Loucy (cell line): ENCODE measurements around the gene C22orf23.

Experiments used
- EZH2phosphoT487 ChIP-seq: fragments of 200-600 bp; IDR thresholded peaks from 2 replicates; pipeline ENCODE4 v1.6.1; 2018; ENCODE audit warnings: antibody characterized with exemption, mild to moderate bottlenecking, moderate library complexity, borderline replicate concordance
- TF ChIP-seq, protein P1 (sequence below): fragments of 200-600 bp; sonication (generic); conservative IDR thresholded peaks from 2 replicates; pipeline ENCODE4 v1.5.1; 2014; ENCODE audit warnings: mild to moderate bottlenecking, antibody characterized with exemption, low read length

DNA sequence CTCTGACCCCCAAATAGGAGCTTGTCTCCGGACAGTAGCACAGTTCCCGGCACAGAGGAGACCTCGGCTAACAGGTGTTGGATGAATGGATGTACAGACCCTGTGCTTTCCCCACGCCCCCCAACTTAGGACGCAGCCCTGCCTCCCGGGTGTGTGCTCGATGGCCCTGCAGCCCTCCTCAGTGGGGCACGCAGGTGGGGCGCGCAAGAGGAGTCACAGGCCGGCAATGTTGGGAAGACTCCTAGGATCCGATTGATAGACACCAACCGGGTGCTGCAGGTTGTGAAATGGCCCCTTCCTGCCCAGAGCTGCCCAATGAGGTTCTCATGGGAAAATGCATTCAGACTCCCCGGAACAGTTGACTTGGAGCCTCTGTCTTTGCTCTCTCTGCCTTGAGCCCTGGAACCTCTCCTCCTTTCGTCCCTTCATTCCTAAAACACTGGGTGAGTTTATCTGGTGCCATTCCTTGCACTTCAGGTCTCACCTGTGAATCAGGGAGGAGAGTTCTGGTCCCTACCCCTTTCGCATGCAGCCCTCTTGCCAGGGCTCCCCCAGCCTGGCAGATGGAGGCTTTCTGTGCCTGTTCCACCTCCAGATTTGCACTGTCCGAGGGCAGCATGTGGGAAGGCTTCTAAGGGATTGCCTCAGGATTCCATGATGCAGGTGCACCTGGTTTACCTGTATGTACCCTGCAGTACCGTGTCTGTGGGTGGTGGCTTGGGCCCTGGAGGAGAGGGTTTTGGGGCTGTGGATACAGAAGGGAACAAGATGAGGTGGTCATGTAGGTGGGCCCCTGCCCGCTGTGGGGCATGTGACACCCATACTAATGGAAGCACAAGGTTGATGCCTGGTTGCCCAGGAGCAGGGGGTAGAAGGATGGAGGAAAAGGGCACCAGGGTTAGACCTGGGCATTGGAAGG, 46.1 kb downstream of the C22orf23 start:
- TF ChIP-seq, protein P1, sequence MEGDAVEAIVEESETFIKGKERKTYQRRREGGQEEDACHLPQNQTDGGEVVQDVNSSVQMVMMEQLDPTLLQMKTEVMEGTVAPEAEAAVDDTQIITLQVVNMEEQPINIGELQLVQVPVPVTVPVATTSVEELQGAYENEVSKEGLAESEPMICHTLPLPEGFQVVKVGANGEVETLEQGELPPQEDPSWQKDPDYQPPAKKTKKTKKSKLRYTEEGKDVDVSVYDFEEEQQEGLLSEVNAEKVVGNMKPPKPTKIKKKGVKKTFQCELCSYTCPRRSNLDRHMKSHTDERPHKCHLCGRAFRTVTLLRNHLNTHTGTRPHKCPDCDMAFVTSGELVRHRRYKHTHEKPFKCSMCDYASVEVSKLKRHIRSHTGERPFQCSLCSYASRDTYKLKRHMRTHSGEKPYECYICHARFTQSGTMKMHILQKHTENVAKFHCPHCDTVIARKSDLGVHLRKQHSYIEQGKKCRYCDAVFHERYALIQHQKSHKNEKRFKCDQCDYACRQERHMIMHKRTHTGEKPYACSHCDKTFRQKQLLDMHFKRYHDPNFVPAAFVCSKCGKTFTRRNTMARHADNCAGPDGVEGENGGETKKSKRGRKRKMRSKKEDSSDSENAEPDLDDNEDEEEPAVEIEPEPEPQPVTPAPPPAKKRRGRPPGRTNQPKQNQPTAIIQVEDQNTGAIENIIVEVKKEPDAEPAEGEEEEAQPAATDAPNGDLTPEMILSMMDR = no peak
- no peak for TF ChIP-seq EZH2phosphoT487
